Mucosa of descending colon (tissue), 3 donors: ENCODE results near the gene TM9SF2. TPM values are rescaled to one million over a fixed set of nuclear protein-coding genes. Genes with fewer than 3 reads are reported as not detected.

Source experiments
- ATAC-seq: fragments of 200-7000 bp; cut with Tn5 transposase; one replicate; pipeline ENCODE4 v1.9.1; 2020; ENCODE audit warnings: mild to moderate bottlenecking, moderate library complexity
- DNase-seq, 3 donors: peaks; one replicate each; pipeline ENCODE4 v3.0.0-alpha.2; 2020
- H3K36me3 ChIP-seq: fragments of 200-600 bp; one replicate; pipeline ENCODE4 v1.8.0; 2021; ENCODE audit warnings: low read depth, mild to moderate bottlenecking
- H3K4me1 ChIP-seq: fragments of 200-600 bp; one replicate; pipeline ENCODE4 v1.8.0; 2021; ENCODE audit warnings: low read depth, mild to moderate bottlenecking
- H3K4me3 ChIP-seq: fragments of 200-600 bp; one replicate; pipeline ENCODE4 v1.8.0; 2021; ENCODE audit warnings: mild to moderate bottlenecking
- H3K9me3 ChIP-seq: fragments of 200-600 bp; one replicate; pipeline ENCODE4 v1.8.0; 2021; ENCODE audit warnings: mild to moderate bottlenecking
- intact Hi-C, 2 donors: fragments of 100-400 bp; cut with DNase I in 1 of 2; cut with micrococcal nuclease in 1 of 2; formaldehyde crosslinking; loops; one replicate each; pipeline versions ENCODE4 v1.11.0 to v1.11.1; 2022; cut with DNase I, micrococcal nuclease
- total RNA-seq, 3 donors: library from RNA; stranded (reverse); fragmentation: NEBNext Ultra II Directional in 2 of 3; extraction: Animal tissue kit (Norgen Biotek cat#: 25700) in 2 of 3; gene quantifications; one replicate each; pipeline versions ENCODE4 v1.2.1 to v1.2.4, GENCODE V29; 2021 to 2023
- TF ChIP-seq, protein P1 (sequence below): fragments of 200-600 bp; IDR thresholded peaks from one replicate; pipeline ENCODE4 v1.8.0; 2022; ENCODE audit warnings: antibody characterized with exemption, mild to moderate bottlenecking
- donor health status: DM: no; HTN: no; CAD: no; lungs with moderate emphysema.
- donor health status: DM: no; HTN: no; CAD: no.
- donor health status: DM: no; HTN: yes; CAD: no.

Gene TM9SF2
- total RNA-seq, 3 donors from 2014 or later: 129 to 202 (median 200) TPM

DNA sequence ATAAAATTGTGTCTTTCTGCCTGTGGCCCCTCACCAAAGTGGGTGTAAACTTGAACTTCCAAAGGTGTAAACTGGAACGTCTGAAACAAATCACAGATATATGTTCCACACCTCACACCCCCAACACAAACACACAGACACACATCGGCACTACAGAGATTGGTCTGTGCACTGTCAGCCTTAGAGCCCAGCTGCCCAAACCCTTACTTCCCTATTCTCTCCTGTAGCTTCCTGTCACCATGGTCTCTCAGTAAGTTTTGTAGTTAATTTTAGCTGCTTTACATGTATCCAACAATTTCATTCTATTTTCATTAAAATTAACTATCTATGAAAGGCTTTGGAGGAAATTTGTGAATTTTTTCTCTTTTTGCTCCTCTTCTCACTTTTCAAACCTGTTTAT is 5.4 kb downstream of the TM9SF2 start:
- peaks cover 40% of the 10 kb centered on the region for H3K4me1 ChIP-seq
- peak in 1 of 3 donors; percentile 22 for DNase-seq
- TF ChIP-seq, protein P1, sequence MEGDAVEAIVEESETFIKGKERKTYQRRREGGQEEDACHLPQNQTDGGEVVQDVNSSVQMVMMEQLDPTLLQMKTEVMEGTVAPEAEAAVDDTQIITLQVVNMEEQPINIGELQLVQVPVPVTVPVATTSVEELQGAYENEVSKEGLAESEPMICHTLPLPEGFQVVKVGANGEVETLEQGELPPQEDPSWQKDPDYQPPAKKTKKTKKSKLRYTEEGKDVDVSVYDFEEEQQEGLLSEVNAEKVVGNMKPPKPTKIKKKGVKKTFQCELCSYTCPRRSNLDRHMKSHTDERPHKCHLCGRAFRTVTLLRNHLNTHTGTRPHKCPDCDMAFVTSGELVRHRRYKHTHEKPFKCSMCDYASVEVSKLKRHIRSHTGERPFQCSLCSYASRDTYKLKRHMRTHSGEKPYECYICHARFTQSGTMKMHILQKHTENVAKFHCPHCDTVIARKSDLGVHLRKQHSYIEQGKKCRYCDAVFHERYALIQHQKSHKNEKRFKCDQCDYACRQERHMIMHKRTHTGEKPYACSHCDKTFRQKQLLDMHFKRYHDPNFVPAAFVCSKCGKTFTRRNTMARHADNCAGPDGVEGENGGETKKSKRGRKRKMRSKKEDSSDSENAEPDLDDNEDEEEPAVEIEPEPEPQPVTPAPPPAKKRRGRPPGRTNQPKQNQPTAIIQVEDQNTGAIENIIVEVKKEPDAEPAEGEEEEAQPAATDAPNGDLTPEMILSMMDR: no peak
- peak; percentile 64 for ATAC-seq
- intact Hi-C loops: loop anchor here in 1 of 2 donors (10.0 kb wide), 1 partner anchor 52 kb away; no protein-coding TSS in a partner anchor
- no peaks in the 10 kb centered on the region for H3K36me3 ChIP-seq
- no peak overlapping the region for H3K4me3 ChIP-seq
- peaks cover 9% of the 10 kb centered on the region for H3K9me3 ChIP-seq

DNA sequence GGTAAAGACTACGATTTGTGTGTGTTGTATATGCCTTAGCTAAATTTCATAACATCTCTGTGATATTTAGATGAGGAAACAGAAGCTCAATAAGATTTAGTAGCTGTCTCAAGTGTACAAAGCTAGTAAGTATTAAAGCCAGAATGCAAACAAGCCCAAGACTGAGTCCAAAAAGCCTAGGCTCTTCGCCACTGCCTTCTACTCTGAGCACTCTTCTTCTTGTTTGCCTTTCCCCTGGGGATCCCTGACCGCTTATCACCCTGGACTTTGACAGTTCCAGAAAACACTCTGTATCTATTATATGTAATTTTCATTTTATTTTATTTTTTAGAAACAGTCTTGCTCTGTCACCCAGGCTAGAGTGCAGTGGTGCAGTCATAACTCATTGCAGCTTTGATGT is 5.8 kb downstream of the TM9SF2 start:
- H3K4me1 ChIP-seq: peaks cover 40% of the 10 kb centered on the region
- no peaks in the 10 kb centered on the region for H3K36me3 ChIP-seq
- peaks cover 9% of the 10 kb centered on the region for H3K9me3 ChIP-seq
- TF ChIP-seq, protein P1: no peak
- ATAC-seq (no peak), DNase-seq (no peak)
- intact Hi-C loops: loop anchor here in 1 of 2 donors (10.0 kb wide), 1 partner anchor 52 kb away; no protein-coding TSS in a partner anchor
- no peak overlapping the region for H3K4me3 ChIP-seq

DNA sequence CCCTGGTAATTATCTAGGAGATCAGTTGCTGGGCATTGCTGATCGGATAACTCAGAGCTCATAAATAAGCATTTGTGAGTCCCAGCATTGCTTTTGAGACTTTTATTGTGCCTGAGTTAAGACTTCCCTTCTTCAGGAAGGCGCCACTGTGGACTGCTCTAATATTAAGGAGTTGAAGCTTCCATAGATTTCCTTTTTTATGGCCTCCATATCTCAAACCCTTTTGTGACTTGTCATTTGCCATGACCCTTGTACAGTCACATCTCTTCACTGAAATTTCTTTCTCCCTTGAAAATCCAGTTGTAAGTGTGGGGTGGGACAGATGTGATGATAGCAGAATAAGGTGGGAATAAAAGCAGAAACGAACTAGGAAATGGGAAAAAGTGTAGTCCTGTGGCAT is 6.3 kb downstream of the TM9SF2 start:
- no peak for ATAC-seq
- intact Hi-C loops: loop anchor here in 1 of 2 donors (10.0 kb wide), 1 partner anchor 53 kb away; no protein-coding TSS in a partner anchor

DNA sequence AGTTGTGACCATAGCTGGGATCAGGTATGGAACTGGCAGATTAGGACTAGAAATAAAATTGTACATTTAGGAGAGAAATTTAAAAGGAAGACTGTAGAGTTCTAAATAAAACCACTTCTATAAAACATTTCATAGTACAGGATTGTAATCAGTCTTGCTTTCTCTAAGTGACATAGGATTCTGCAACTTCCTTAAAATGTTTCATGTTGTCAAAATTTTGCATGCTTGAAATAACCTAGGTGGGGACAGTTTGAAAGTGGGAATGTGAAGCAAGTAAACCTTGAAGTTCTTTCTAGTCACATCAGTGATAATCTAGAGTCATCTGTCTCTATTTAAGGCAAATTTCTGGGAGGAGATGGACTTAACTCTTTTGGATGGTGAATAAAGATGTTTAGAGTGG is 6.7 kb downstream of the TM9SF2 start:
- Histone ChIP-seq H3K36me3 (no peaks in the 10 kb centered on the region), H3K4me1 (peaks cover 31% of the 10 kb centered on the region), H3K4me3 (no peak overlapping the region), H3K9me3 (peaks cover 9% of the 10 kb centered on the region)
- DNase-seq (no peak), ATAC-seq (no peak)
- intact Hi-C loops: loop anchor here in 1 of 2 donors (10.0 kb wide), 1 partner anchor 53 kb away; no protein-coding TSS in a partner anchor
- TF ChIP-seq, protein P1: no peak

More for the DNA sequence above, 6.3 kb downstream of the TM9SF2 start:
- Histone ChIP-seq H3K9me3 (peaks cover 9% of the 10 kb centered on the region), H3K36me3 (no peaks in the 10 kb centered on the region), H3K4me3 (no peak overlapping the region), H3K4me1 (peaks cover 35% of the 10 kb centered on the region)
- TF ChIP-seq, protein P1: no peak
- no peak for DNase-seq

DNA sequence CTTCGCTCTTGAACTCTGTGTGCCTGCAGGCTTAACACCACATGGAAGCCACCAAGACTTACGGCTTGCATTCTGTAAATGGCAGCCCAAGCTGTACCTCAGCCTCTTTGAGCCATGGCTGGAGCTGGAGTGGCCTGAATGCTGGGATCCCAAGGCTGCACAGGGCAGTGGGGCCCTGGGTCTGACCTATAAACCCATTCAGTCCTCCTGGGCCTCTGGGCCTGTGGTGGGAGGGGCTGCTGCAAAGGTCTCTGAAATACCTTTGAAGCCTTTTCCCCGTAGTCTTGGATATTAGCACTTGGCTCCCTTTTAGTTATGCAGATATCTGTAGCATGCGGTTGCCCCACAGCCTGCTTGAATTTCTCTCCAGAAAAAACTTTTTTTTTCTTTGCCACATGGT is 8.2 kb downstream of the TM9SF2 start:
- ATAC-seq (no peak), DNase-seq (no peak)
- peaks cover 9% of the 10 kb centered on the region for H3K9me3 ChIP-seq
- H3K4me3 ChIP-seq: no peak overlapping the region
- H3K36me3 ChIP-seq: no peaks in the 10 kb centered on the region
- intact Hi-C loops: loop anchor here in 1 of 2 donors (10.0 kb wide), 1 partner anchor 55 kb away; no protein-coding TSS in a partner anchor
- TF ChIP-seq, protein P1: no peak
- H3K4me1 ChIP-seq: peaks cover 20% of the 10 kb centered on the region

DNA sequence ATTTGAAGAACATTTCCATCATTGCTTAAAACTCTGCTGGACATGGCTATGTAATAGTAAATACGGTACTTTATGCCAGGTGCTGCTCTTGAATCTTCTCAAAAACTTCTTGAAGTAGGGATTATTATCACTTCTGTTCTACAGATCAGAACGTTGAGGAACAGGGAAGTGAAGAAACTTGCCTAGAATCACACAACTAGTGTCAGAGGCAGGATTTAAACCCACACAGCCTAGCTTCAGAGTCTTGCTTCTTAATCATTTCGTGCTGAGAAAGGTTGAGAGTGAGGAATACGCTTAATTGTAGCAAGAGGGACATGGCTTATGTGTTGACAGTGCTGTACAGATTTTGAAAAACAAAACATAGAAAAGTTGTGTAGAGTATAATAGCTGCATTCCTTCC is 13.5 kb downstream of the TM9SF2 start:
- Histone ChIP-seq H3K36me3 (peaks cover 4% of the 10 kb centered on the region), H3K9me3 (no peaks in the 10 kb centered on the region), H3K4me1 (no peaks in the 10 kb centered on the region), H3K4me3 (no peak overlapping the region)
- DNase-seq (no peak), ATAC-seq (no peak)
- intact Hi-C loops: no loop called here
- TF ChIP-seq, protein P1: no peak
